HG02938 (cell line): ENCODE results near the gene ENAM.

Source experiments
- ATAC-seq: cut with Tn5 transposase; IDR thresholded peaks from one replicate; pipeline ENCODE4 v1.9.1; 2021; ENCODE audit warnings: mild to moderate bottlenecking, moderate library complexity; ENCODE audit not compliant: unreplicated experiment

Gene ENAM, protein sequence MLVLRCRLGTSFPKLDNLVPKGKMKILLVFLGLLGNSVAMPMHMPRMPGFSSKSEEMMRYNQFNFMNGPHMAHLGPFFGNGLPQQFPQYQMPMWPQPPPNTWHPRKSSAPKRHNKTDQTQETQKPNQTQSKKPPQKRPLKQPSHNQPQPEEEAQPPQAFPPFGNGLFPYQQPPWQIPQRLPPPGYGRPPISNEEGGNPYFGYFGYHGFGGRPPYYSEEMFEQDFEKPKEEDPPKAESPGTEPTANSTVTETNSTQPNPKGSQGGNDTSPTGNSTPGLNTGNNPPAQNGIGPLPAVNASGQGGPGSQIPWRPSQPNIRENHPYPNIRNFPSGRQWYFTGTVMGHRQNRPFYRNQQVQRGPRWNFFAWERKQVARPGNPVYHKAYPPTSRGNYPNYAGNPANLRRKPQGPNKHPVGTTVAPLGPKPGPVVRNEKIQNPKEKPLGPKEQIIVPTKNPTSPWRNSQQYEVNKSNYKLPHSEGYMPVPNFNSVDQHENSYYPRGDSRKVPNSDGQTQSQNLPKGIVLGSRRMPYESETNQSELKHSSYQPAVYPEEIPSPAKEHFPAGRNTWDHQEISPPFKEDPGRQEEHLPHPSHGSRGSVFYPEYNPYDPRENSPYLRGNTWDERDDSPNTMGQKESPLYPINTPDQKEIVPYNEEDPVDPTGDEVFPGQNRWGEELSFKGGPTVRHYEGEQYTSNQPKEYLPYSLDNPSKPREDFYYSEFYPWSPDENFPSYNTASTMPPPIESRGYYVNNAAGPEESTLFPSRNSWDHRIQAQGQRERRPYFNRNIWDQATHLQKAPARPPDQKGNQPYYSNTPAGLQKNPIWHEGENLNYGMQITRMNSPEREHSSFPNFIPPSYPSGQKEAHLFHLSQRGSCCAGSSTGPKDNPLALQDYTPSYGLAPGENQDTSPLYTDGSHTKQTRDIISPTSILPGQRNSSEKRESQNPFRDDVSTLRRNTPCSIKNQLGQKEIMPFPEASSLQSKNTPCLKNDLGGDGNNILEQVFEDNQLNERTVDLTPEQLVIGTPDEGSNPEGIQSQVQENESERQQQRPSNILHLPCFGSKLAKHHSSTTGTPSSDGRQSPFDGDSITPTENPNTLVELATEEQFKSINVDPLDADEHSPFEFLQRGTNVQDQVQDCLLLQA

DNA sequence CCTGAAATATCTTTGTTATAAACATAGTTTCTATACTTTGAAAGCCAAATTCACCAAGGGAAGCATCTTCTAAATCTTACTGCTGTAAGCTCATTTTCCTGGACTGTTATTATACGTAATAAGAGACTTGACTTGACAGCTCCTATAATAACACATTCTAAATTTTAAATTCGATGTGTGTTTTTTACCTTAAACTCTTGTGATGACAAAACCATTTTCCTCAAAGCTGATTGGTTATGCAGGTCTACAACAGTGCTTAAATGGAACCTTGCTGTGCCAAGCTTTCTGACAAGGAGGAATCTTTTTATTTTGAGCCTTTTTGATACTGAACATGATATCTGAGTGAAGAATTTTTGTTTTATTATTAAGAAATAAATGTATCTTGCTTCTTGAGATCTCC is at the start of gene ENAM:
TSS of gene ENAM (plus strand) at position 301 of the 400 bp plus-strand sequence. CDS start 757 bp downstream, outside the sequence.
- ATAC-seq, result no peak

DNA sequence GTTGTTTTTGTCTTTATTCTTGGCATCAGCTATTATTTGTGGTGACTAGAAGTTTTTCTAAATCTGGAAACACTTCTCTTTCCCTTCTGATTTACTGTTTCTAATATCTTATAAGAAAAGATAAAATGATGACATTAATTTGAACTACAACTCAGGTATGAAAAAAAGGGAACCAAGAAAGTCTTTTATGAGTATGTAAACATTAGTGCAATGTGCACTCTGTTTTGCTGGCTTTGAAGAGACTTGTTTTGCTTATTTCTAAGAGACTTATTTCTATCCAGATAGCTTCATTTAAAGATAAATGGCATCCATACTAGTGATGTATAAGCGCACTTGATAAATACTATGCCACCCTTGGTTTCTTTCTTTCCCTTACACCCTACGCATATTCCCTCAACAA is 46.6 kb upstream of the ENAM start:
- no peak for ATAC-seq

DNA sequence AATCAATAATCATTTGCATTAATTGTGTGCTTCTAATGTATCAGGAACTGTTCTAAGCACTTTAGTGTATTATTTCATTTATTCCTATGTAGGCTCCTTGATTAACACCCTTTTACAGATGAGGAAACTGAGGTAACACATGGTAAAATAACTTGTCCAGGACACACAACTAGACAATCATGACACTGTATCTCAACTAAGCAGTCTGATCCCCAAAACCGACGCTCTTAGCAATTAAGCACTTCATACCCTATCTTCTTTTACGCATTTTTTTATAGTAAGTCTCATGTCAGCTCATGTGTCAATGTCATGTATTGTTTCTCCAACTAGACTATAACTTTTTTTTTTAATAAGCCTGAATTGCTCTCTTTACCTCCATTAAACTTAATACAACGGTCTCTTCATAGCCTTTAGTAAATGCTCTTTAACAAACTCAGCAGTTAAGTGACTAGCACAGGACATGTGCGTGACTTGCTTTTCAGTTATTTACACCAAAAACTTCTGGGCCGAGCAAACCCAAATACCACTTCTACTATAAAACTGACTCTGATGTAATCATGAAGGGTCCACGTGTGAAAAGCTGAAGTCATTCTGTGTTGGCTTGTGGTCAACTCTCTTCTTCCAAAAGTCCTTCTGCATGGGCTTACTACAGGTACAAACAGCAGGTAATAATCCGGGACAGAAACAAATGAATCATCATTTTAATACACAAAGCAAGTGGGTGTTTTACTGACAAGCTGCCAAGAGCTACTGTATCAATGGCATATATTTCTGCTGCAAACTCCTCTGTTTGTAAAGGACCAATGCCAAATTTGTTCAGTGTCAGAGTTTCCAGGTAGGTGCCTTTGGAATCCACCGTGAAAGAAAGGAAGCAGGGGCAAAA is 44.4 kb upstream of the ENAM start:
- ATAC-seq, result no peak

DNA sequence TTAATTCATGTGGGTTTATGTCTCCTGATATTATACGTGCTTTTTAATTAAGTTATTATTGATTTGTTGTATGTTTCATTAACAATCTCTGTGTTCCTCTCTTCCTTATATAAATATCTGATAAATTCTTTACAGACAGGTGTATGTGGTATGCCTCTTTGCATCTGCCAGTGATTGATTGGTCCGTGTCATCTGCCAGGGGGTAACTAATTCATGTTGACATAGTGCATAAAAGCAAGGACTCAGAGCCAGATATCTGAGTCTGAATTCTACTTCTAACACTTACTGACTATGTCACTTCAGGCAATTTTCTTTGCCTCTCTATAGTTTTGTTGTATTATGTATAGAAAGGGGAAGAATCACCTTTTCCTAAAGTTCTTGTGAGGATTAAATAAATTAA is 41.7 kb upstream of the ENAM start:
- ATAC-seq, result no peak

DNA sequence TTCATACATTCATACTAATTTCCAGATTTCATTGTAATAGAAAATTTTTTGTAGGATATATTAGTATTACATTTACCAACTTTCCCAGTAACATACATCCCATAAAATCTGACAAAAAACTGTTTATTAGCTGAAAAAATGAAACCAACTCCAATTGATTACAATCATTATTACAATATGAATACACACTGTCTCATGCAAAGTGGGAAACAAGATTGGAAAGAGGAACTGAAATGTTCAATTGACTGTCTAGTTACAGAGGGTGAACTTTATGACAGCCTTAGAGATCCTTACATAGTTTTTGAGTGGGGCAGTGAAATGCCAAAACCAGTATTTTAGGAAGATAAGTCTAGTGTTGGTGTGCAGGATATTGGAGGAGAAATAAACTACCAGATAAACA is 38.8 kb upstream of the ENAM start:
- peak; percentile 98 for ATAC-seq

DNA sequence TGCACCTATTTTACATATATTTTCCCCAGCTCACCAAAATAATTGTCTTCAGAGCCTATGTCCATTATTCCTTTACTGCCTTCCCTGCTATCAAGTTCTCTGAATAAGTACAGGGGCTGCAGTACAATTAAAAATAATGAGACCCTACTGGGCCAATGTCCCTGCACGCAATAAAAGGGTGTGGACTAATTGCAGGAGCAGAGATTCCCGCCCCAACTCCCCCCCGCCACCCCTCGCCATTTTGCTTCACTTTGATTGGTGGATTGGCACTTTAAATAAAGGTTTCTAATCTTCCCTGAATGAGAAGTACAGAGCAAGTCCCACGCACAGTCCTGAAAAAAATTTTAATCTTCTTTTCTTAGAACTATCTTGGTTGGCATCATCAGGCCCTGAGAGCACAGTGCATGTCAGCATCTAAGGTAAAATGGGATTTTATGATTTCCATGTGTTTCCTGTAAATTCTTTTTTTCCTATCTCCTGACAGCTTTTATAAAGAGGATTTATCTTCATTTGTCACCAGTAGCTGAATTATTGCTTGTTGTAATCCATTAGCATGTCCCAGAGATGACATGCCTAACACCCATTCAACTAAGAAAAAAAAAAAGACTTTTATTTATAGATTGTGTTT is 36.5 kb upstream of the ENAM start, which contains the start of gene AMBN:
TSS of gene AMBN (plus strand) at position 302 of the 628 bp plus-strand sequence. CDS start at position 405, 103 bp downstream.
- no peak for ATAC-seq

DNA sequence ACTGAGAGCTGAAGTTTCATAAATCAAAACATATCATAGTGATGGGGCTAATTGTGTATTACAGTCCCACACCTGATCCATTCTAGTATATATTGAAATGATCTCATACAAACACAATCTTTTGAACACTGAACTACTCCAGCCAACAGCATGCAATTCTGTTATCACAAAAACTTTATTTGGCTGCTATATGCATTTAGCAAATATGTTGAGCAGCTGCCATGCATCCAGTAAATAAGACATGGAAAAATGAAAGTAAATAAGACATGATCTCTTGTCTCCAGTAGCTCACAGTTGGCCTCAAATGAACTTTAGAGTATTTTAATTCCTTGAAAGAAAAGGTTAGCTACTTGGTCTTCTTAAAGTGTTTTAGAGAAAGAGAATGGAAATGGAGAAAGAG is 34.3 kb upstream of the ENAM start:
- ATAC-seq, result no peak

DNA sequence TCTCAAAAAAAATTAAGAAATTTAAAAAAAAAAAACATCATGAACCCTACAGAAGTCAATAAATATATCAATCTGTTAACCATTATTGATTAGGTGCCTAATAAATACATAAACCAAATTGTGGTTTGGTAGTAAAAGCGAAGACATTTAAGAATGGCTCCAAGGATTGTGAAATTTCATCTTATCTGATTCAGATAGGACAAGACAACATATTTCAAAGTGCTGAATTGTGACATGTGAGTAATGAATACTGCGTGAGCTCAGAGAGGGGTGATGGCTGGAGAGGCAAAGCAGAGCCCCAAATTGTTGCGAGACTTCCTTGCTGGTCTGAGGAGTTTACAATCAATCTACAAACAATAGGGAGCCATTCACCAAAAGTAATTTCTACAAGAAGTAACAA is 28.2 kb upstream of the ENAM start:
- no peak for ATAC-seq

DNA sequence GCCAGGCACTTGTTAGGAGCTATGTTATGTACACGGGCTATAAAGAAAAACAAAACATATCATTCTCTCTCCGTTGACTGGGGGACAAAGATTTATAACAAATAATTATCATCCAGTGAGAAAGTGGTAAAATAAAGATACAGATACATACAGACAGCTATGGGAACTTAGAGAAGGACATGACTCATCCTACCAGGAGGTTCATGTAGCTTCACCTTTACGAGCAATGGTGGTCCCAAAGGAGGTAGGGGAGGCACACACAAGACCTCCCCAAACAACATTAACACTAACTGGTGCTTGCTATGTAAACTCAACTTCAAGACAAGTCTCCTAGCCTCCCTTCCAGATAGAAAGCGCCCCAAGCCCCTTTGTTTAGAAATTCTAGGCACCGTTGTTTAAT is 27.6 kb upstream of the ENAM start:
- peak; percentile 17 for ATAC-seq

DNA sequence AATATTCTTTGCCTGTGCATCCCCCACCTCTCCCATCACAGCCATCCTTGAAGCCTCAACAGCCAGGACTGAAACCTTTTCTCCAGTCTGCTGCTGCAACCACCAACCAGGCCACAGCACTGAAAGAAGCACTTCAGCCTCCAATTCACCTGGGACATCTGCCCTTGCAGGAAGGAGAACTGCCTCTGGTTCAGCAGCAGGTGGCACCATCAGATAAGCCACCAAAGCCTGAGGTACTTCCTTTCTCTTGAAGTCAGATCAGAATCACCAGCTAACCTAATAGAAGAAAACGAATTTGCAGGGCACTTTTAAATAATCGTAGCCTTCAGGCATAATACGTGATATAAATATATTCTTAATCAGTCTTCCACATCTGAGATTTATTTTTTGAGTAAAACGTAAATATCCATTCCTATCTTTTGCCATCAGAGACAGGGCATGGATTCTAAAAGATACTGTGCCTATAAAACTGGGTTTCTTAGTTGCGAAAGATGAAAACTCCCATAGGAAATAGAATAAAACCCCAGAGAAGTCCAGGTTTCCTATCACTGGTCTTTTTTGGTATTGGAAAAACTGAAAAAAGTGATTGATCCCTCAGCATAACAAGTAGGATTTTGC is 27.0 kb upstream of the ENAM start:
- ATAC-seq, result peak; percentile 98

DNA sequence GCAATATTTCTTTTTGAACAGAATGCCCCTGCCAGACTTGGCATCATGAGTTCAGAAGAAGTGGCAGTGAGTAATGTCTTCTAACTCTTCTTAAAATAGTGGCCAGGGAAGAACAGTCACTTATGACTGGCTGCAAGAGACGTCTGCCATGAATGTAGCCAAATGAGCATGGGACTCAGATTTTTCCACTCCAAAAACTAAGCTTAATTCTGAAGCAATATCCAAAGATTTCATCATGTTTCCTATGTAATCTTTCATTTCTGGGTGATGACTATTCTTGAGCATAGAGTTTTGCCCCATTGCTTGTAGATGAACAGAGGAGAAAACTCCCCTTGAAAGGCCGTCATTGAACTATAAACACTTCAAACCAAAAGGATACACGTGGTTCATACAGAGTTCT is 24.7 kb upstream of the ENAM start:
- no peak for ATAC-seq

DNA sequence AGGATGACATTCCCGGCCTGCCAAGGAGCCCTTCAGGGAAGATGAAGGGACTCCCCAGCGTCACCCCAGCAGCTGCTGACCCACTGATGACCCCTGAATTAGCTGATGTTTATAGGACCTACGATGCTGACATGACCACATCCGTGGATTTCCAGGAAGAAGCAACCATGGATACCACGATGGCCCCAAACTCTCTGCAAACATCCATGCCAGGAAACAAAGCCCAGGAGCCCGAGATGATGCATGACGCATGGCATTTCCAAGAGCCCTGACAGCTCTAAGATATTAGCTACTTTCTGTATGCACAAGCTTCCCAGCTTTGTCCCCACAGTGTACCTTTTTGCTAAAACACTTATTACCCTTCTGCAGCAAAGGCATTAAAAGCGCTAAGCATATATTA is 22.1 kb upstream of the ENAM start:
- ATAC-seq, result no peak

DNA sequence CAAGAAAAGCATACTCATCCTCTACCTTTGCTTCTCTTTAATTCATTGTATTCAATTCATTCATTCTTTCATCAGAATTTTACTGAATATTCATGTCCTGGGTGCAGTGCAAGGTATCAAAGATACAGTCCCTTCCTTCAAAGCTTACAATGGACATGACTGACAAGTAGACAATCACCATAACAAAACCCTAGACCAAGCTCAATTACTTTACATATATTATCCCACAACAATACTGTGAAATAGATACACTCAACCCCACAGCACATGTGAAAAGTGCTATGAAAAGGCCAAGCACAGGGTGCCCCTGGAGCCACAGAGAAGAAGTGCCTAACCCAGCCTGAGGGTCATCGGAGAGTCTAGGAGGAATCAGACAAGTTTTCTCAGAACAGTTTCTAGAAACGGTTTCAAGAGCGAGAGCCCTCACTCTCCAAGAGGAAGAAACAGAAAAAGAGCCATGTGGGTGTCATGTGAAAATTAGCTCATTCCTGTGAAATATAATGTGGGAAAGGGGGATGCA is 21.1 kb upstream of the ENAM start:
- ATAC-seq, result no peak

DNA sequence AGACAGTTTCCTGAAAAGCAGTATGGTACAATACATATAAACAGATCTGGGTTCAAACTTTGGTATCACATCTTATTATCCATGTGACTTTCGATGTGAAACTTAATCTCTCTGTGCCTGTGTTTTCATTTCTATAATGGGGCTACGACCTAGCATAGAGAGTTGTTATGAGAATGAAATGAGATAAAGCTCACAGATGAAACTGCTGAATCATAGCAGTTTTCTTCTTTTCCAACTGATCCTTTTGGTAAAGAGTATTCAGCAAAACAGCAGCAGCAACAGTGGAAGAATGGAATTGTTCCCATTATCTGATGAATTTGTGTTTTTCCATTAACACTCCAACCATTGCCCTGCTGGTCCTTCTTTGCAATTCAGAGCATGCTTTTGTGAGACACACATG is 20.2 kb upstream of the ENAM start:
- no peak for ATAC-seq

DNA sequence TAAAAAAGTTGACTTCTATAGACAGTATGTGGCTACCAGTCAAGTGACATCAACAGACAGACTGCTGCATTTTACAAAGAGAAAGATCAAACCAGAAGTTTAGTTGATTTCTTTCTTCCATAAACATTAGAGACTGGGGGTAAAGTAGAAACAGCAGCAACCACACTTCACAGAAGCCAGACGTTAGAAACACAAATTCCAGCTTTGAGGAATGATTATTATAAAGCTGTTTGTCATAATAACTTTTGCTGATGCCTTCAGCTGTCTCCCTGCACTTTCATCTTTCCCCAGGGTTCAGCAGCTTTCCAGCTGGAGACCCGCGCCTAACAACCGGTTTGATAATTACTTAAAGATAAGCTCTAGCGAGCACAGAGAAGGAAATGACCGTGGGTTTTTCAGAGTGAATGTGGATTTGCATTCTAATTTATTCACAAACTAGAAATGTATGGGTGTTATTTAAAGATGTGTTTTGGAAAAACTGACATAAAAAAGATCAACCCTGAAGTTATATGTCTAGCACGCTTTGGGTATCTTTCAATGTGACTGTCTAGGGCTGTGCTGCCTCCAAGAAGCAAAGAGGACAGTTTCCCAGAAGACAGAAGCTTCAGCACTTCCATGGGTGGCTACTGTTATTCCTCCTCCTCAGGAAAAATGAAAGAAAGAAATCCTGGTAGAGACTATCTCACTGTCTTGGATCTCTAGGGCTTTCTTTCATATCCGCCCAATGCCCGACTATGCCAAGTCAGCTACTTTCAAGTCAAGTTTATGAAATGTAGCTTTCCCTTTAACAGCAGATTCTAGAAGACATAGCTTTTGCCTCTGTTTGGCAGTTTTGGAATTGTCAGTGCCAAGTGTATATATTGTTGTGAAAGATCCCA is 15.0 kb upstream of the ENAM start:
- ATAC-seq, result peak; percentile 65

DNA sequence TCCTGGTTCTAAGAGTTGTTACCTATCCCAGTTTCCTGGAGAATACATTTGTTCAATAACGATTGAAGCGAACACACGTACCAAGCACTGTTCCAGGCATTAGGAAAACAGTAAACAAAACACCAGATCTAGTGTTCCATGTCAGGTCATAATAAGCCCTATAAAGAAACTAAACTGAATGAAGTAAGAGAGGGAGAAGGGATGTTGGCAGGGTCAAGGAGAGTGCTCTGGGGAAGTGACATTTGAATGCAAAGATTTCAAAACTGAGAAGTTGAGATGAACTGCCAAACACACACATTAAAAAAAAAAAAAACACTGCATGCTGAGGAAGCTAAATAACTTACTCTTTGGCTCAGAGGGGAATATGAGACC is 14.4 kb upstream of the ENAM start:
- no peak for ATAC-seq

DNA sequence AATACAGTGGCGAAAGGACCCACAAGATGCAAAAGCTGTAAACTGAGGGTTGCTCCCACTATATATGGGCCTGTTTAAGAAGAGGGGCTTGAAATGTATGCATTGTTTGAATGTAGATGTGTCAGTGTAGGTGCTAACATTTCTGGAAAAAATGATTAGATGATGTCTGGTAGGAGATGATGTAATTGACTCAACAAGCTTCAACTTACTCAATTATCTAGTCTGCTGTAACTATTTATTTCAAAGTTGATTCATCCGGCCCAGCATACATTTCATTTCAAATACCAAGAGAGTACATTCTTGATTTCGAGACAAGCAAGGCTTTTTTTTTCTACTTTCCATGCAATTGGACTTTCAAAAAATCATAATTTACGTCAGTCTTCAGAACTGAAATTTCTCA is 9.3 kb upstream of the ENAM start:
- no peak for ATAC-seq

DNA sequence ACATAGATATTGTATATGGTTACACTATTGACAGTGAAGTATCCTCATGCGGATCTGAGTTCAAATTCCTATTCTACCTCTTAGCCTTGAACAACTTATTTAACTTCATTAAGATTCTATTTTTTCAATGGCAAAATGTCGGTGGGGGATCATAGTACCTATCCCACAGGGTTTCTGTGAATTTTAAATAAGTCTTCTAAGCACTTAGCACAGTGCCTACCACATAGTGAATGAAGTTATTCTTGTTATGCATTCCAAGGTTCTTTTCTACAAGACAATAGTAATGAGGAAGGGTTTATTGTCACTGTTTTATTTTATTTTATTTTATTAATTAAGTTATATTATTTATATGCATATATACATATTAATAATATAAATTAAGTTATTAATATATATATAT is 8.8 kb upstream of the ENAM start:
- ATAC-seq, result no peak
